ENCODE measurements around the gene RAMP3.
"Not testable (repeated sequence)": the region's sequence is repeated elsewhere in the genome, so short reads cannot be mapped to it uniquely, and the experiment has no call there.

RAMP3 gene

GRCh38 chr7:45157653-45158401 is at the start of gene RAMP3:
Gene RAMP3 (plus strand): TSS chr7:45157791. CDS start chr7:45157829, 38 bp downstream.
- in situ Hi-C loops (cut with MboI; ENCODE audit: low sequenced_read_pairs) = loop anchor here (10.0 to 25.0 kb wide), 2 partner anchors 97 to 704 kb away; partner anchors contain the start of gene CCDC201

GRCh38 chr7:45108863-45109262 is 48.7 kb upstream of the RAMP3 start:
- in situ Hi-C loops (cut with MboI; ENCODE audit: low sequenced_read_pairs) = no loop called here

- in situ Hi-C loops (cut with MboI; ENCODE audit: low sequenced_read_pairs) = no loop called here
These were observed 46.0 kb upstream of the RAMP3 start, which contains the start of gene TBRG4 for GRCh38 chr7:45111298-45112223. Gene TBRG4 (minus strand): TSS chr7:45111697. CDS start chr7:45109237, 2,460 bp downstream.

- in situ Hi-C loops (cut with MboI; ENCODE audit: low sequenced_read_pairs) = no loop called here
These were observed 44.9 kb upstream of the RAMP3 start for GRCh38 chr7:45112648-45113047.

- in situ Hi-C loops (cut with MboI; ENCODE audit: low sequenced_read_pairs) = not testable (repeated sequence)
These were observed 43.3 kb upstream of the RAMP3 start for GRCh38 chr7:45114257-45114656.

- in situ Hi-C loops (cut with MboI; ENCODE audit: low sequenced_read_pairs) = no loop called here
These were observed 42.7 kb upstream of the RAMP3 start for GRCh38 chr7:45114926-45115325.

- in situ Hi-C loops (cut with MboI; ENCODE audit: low sequenced_read_pairs) = no loop called here
These were observed 41.5 kb upstream of the RAMP3 start for GRCh38 chr7:45116048-45116447.

GRCh38 chr7:45117582-45117981 is 40.0 kb upstream of the RAMP3 start:
- in situ Hi-C loops (cut with MboI; ENCODE audit: low sequenced_read_pairs) = no loop called here

- in situ Hi-C loops (cut with MboI; ENCODE audit: low sequenced_read_pairs) = no loop called here
These were observed 39.3 kb upstream of the RAMP3 start for GRCh38 chr7:45118292-45118691.

GRCh38 chr7:45118889-45119331 is 38.7 kb upstream of the RAMP3 start:
- in situ Hi-C loops (cut with MboI; ENCODE audit: low sequenced_read_pairs) = no loop called here

- in situ Hi-C loops (cut with MboI; ENCODE audit: low sequenced_read_pairs) = no loop called here
These were observed 38.0 kb upstream of the RAMP3 start for GRCh38 chr7:45119550-45119949.

GRCh38 chr7:45122975-45123860 is 34.4 kb upstream of the RAMP3 start:
- in situ Hi-C loops (cut with MboI; ENCODE audit: low sequenced_read_pairs) = no loop called here

GRCh38 chr7:45123913-45124710 is 33.5 kb upstream of the RAMP3 start:
- in situ Hi-C loops (cut with MboI; ENCODE audit: low sequenced_read_pairs) = no loop called here

- in situ Hi-C loops (cut with MboI; ENCODE audit: low sequenced_read_pairs) = loop anchor here (25.0 kb wide), 1 partner anchor 263 kb away; no protein-coding TSS in a partner anchor
These were observed 32.2 kb upstream of the RAMP3 start for GRCh38 chr7:45125193-45125904.

GRCh38 chr7:45126201-45126600 is 31.4 kb upstream of the RAMP3 start:
- in situ Hi-C loops (cut with MboI; ENCODE audit: low sequenced_read_pairs) = loop anchor here (25.0 kb wide), 1 partner anchor 264 kb away; no protein-coding TSS in a partner anchor

- in situ Hi-C loops (cut with MboI; ENCODE audit: low sequenced_read_pairs) = loop anchor here (25.0 kb wide), 1 partner anchor 265 kb away; no protein-coding TSS in a partner anchor
These were observed 30.7 kb upstream of the RAMP3 start for GRCh38 chr7:45126920-45127319.

- in situ Hi-C loops (cut with MboI; ENCODE audit: low sequenced_read_pairs) = loop anchor here (25.0 kb wide), 1 partner anchor 267 kb away; no protein-coding TSS in a partner anchor
These were observed 28.3 kb upstream of the RAMP3 start for GRCh38 chr7:45129181-45129800.

- in situ Hi-C loops (cut with MboI; ENCODE audit: low sequenced_read_pairs) = loop anchor here (10.0 to 25.0 kb wide), 3 partner anchors 155 to 545 kb away; partner anchors contain the start of genes MYO1G and TMED4
These were observed 27.7 kb upstream of the RAMP3 start for GRCh38 chr7:45129906-45130305.
